HCT116 (cell line): Measurements from ENCODE around the gene ERRFI1.

Experiments
- EZH2 ChIP-seq: fragments of 200-600 bp; sonication (generic); IDR thresholded peaks from 2 replicates; pipeline ENCODE4 v1.6.1; 2017; ENCODE audit warnings: antibody characterized with exemption, mixed run types
- POLR2A ChIP-seq: IDR thresholded peaks from 2 replicates; pipeline ENCODE4 v1.7.0; 2011; ENCODE audit warnings: borderline replicate concordance; ENCODE audit not compliant: insufficient read depth, insufficient read length; ENCODE audit errors: extremely low read depth

DNA sequence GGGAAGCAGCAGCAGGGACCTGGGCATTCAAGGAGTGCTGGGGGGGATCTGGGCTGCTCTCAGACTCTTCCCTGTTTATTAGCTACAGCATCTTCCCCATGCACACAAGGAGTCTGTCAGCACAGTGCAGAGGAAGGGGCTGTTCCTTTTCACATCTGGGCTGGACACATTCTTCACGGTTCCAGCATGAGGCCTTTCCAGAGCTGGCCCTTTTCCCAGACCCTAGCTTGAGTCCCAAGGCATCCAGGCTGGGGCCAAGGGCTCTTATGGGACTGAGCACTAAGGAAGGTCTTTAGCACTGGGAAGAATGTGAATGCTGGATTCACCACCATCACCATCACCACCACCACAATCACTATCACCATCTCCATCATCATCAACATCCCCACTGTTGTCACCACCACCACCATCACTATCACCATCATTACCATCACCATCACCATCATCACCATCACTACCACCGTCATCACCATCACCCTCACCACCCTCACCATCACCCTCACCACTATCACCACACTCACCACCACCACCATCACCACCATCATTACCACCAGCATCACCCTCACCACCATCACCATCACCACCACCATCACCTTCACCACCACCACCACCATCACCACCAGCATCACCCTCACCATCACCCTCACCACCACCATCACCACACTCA is 36.2 kb downstream of the ERRFI1 start:
- TF ChIP-seq POLR2A (no peak), EZH2 (no peak)
